Putamen (tissue), 1 donor: Measurements from ENCODE around the gene DOK3.
"Not testable (repeated sequence)": the region's sequence is repeated elsewhere in the genome, so short reads cannot be mapped to it uniquely, and the experiment has no call there.

ENCODE experiments used
- DNase-seq: peaks from one replicate; pipeline ENCODE4 v3.0.0-alpha.2; 2016; ENCODE audit warnings: low spot score

Gene DOK3

DNA sequence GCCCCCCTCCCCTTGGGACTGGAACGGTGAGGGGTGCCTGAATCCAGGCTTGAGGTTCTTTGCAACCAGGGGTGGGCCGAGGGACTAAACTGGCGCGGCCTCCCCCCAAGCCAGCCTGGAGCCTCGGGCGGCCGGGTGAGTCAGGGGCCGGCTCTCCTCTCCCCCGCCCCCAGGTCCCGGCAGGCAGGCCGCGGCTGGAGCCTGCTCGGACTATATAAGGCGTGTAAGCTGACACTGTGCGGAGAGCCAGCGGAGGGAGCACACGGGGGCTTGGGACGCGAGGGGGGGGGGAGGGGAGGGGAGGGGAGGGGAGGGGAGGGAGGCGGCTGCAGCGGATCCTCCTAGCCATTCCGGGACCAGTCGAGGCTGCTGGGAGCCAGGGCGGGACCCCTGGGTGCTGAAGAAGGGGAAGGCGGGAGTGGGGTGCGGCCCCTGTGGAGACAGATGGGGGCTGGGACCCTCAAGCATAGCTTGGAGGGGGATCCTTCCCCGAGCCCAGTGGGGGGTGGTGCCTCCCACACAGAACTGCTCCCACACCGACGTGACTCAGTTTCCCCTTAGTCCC lies 12.8 kb downstream of the DOK3 start:
- no peak for DNase-seq

- DNase-seq: no peak
Measured at GRCh38 chr5:177496070-177496726, 13.4 kb downstream of the DOK3 start.

- no peak for DNase-seq
Measured at GRCh38 chr5:177495243-177496060, 14.2 kb downstream of the DOK3 start.

GRCh38 chr5:177494346-177495195 lies 15.1 kb downstream of the DOK3 start:
- no peak for DNase-seq

DNA sequence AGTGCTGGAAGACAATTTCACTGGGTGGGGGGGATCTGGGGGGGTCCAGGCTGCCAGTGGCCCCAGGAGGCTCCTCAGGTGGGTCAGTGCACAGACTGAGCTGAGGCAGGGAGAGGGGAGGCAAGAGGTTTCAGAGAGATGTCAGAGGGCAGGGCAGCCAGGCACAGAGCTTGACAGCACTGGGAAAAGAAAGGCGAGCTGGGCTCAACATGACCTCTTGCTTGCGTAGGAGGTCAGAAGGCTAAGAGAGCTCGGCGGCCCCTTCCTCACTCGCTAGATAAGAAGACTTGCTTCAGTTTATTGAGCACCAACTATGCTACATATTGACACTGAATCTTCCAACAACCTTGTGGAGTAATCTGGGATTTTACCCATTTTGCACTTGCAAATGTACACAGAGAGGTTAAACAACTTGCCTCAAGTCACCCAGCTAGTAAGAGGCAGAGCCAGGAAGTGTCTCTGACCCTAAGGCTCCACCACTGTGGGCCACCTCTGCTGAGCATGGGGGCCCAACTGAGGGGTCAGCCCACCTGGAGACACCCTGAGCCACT lies 15.8 kb downstream of the DOK3 start:
- DNase-seq: no peak

GRCh38 chr5:177492841-177493240 lies 16.8 kb downstream of the DOK3 start:
- DNase-seq: no peak

- DNase-seq: no peak
Measured at GRCh38 chr5:177491983-177492746, 17.5 kb downstream of the DOK3 start.

- DNase-seq: no peak
Measured at GRCh38 chr5:177491429-177491945, 18.1 kb downstream of the DOK3 start.

- no peak for DNase-seq
Measured at GRCh38 chr5:177490992-177491391, 18.6 kb downstream of the DOK3 start.

- no peak for DNase-seq
Measured at GRCh38 chr5:177490311-177490991, 19.2 kb downstream of the DOK3 start.

GRCh38 chr5:177489119-177489716 lies 20.4 kb downstream of the DOK3 start:
- DNase-seq: no peak

GRCh38 chr5:177487975-177488374 lies 21.7 kb downstream of the DOK3 start:
- DNase-seq: no peak

GRCh38 chr5:177487144-177487543 lies 22.5 kb downstream of the DOK3 start:
- no peak for DNase-seq

- no peak for DNase-seq
Measured at GRCh38 chr5:177486256-177486655, 23.4 kb downstream of the DOK3 start.

- DNase-seq: not testable (repeated sequence)
Measured at GRCh38 chr5:177485753-177486152, 23.9 kb downstream of the DOK3 start.

GRCh38 chr5:177484902-177485549 lies 24.6 kb downstream of the DOK3 start:
- DNase-seq: no peak

DNA sequence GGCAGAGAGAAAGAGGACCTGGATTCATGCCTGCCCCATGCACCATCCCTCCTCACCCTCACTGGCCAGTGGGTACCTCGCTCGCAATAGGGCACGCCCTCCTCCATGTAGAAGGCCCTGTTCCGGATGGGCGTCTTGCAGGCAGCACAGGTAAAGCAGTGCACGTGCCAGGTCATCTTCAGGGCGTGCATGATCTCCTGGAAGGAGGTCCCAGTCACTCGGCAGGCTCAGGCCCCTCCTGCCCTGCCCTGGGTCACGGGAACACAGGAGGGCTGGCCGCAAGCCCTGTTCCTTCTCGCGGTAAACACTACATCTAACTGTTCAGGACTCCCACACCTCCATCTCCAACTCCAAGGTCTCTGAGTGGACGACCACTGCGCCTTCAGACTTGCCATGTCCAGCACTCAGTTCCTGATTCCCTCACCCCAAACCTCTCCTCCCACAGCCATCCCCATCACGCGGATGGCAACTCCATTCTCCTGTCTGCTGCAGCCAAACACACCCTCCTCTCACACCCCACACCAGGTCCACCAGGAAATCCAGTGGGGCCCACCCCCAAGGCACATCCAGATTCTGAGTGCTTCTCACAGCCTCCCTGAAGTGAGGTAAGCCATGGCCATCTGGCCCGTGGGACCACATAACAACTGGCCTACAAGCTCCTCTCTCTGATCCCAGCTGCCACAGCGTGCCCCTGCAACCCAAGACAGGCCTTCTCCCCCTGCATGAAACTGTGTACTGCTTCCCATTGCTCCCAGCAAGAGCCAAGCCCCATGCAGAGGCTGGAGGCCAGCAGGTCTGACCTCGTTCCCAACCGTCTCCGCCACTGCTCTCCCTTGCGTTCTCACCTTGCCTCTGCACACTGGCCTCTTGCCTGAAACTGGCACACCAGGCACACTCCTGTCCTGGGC lies 25.4 kb downstream of the DOK3 start:
- no peak for DNase-seq

- no peak for DNase-seq
Measured at GRCh38 chr5:177483042-177483441, 26.6 kb downstream of the DOK3 start.
